ENCODE data around the gene INTS1.

- TF ChIP-seq POLR2A (IDR thresholded peaks at IDR 0.05; ENCODE audit: low read depth), result no peak
- TF ChIP-seq CTCF (IDR thresholded peaks at IDR 0.05), result no peak
- TF ChIP-seq POLR2AphosphoS5 (IDR thresholded peaks at IDR 0.05), result no peak
- no peak for TF ChIP-seq EP300 (IDR thresholded peaks at IDR 0.05)
Observed at GRCh38 chr7:1494447-1494846, 9.7 kb downstream of the INTS1 start.
